A549 (cell line): ENCODE results near the gene UBE3C.

Experiments
- BCL3 ChIP-seq: fragments of >200 bp; sonication (Bioruptor Twin); formaldehyde crosslinking; IDR thresholded peaks from 3 replicates; pipeline ENCODE4 v1.6.1; 2016
- CEBPB ChIP-seq, 2 experiments: fragments of >200 bp in 1 of 2; sonication (Bioruptor Twin) in 1 of 2; formaldehyde crosslinking in 1 of 2; IDR thresholded peaks; 2 replicates each; pipeline ENCODE4 v1.6.1; 2012 to 2016
- CHD2 ChIP-seq: fragments of 150-350 bp; IDR thresholded peaks from 2 replicates; pipeline ENCODE4 v1.6.1; 2014; ENCODE audit warnings: low read length; ENCODE audit not compliant: partially characterized antibody
- CTCF ChIP-seq: fragments of >200 bp; sonication (Bioruptor Twin); formaldehyde crosslinking; IDR thresholded peaks from 3 replicates; pipeline ENCODE4 v1.5.1; 2016
- ELK1 ChIP-seq: fragments of 150-350 bp; IDR thresholded peaks from 2 replicates; pipeline ENCODE4 v1.6.1; 2014; ENCODE audit warnings: low read depth, mild to moderate bottlenecking, low read length
- EP300 ChIP-seq, 2 experiments: fragments of >200 bp; sonication (Bioruptor Twin); formaldehyde crosslinking; IDR thresholded peaks; 2 replicates in 1 of 2; 3 replicates in 1 of 2; pipeline ENCODE4 v1.6.1; 2016 to 2017
- FOSL2 ChIP-seq, 2 experiments: fragments of 450-650 bp in 1 of 2; fragments of >200 bp in 1 of 2; sonication (Bioruptor Twin) in 1 of 2; formaldehyde crosslinking; IDR thresholded peaks; 2 replicates each; pipeline versions ENCODE4 v1.5.0 to v1.6.1; 2016 to 2020; ENCODE audit warnings: mild to moderate bottlenecking in 1 of 2, moderate library complexity in 1 of 2
- JUNB ChIP-seq: fragments of >200 bp; sonication (Bioruptor Twin); formaldehyde crosslinking; IDR thresholded peaks from 2 replicates; pipeline ENCODE4 v1.6.1; 2016
- MAX ChIP-seq: IDR thresholded peaks from 2 replicates; pipeline ENCODE4 v1.6.1; 2012
- NFE2L2 ChIP-seq: fragments of 150-350 bp; conservative IDR thresholded peaks from 2 replicates; pipeline ENCODE4 v1.6.1; 2014; ENCODE audit warnings: low read length
- PHF8 ChIP-seq: fragments of 200-600 bp; sonication (generic); IDR thresholded peaks from 2 replicates; pipeline ENCODE4 v1.6.1; 2016; ENCODE audit warnings: low read depth, mild to moderate bottlenecking, antibody characterized with exemption, moderate library complexity, borderline replicate concordance
- POLR2A ChIP-seq: IDR thresholded peaks from 2 replicates; pipeline ENCODE4 v1.6.1; 2012; ENCODE audit warnings: mild to moderate bottlenecking, low read length
- POLR2AphosphoS2 ChIP-seq: conservative IDR thresholded peaks from 2 replicates; pipeline ENCODE4 v1.6.1; 2012; ENCODE audit warnings: low read length, improper control_type of control experiment, inconsistent platforms
- REST ChIP-seq: fragments of 200-600 bp; sonication (generic); IDR thresholded peaks from 2 replicates; pipeline ENCODE4 v1.6.1; 2016; ENCODE audit warnings: antibody characterized with exemption, mild to moderate bottlenecking, moderate library complexity

- TF ChIP-seq POLR2A (no peak), JUNB (no peak), NFE2L2 (no peak), EP300 (IDR thresholded peaks at IDR 0.05) (no peak), CHD2 (no peak), CTCF (no peak), BCL3 (no peak), CEBPB (IDR thresholded peaks at IDR 0.05) (no peak), PHF8 (no peak), MAX (no peak), FOSL2 (IDR thresholded peaks at IDR 0.05) (no peak), FOSL2 (CRISPR knock-in tag; IDR thresholded peaks at IDR 0.05) (no peak), POLR2AphosphoS2 (no peak), ELK1 (no peak), REST (no peak)
These were observed 168.4 kb downstream of the UBE3C start for GRCh38 chr7:157306846-157307838.
